NCI-H2107 treated with DMSO at 0.1 percent for 48 hours (cell line): ENCODE measurements around the gene PRKN.
"Not testable (repeated sequence)": the region's sequence is repeated elsewhere in the genome, so short reads cannot be mapped to it uniquely, and the experiment has no call there.

Experiments
- DNase-seq: peaks from one replicate; lab custom pipeline; 2025; ENCODE audit not compliant: unreplicated experiment; lab: John Stamatoyannopoulos, UW

PRKN gene

DNA sequence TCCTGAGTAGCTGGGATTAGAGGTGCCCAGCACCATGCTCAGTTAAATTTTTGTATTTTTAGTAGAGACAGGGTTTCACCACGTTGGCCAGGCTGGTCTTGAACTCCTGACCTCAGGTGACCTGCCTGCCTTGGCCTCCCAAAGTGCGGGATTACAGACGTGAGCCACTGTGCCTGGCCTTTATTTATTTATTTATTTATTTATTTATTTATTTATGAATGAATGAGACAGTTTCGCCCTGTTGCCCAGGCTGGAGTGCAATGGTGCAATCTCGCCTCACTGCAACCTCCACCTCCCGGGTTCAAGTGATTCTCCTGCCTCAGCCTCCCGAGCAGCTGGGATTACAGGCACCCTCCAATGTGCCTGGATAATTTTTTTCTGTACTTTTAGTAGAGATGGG is 48.7 kb downstream of the PRKN start:
- DNase-seq, result not testable (repeated sequence)

DNA sequence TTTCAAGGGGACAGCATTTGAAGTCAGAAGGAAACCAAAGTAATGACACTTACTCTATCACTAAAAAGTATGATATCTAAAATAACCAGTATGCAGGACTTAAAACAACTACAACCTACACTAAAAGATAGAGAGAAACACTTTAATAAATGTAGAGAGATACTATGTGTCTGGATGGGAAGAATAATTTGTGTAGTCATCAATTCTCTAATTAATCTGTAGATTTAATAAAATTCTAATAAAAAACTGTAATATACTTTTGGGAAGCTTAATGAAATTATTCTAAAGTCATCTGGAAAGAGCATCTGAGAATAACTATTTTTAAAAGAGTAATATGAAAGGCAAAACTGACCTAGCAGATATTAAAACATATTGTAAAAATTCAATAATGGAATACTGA is 52.1 kb downstream of the PRKN start:
- no peak for DNase-seq

DNA sequence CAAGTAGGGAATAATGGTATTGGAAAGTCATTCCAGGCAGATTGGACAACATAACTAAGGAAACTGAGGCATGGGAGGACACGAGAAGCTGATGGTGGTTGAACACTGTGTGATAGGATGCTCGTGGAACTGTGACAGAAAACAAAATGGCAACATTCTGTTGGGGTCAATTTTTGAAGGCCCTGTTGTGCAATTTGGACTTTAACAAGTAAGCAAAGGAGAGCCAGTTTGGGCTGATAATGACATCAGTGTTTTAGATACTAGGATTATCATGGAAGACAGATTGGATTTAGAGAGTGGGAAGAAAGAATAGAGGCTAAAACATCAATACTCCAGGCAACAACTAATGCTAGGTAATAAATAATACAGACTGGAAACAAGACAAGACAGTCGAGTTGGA is 53.1 kb downstream of the PRKN start:
- no peak for DNase-seq

DNA sequence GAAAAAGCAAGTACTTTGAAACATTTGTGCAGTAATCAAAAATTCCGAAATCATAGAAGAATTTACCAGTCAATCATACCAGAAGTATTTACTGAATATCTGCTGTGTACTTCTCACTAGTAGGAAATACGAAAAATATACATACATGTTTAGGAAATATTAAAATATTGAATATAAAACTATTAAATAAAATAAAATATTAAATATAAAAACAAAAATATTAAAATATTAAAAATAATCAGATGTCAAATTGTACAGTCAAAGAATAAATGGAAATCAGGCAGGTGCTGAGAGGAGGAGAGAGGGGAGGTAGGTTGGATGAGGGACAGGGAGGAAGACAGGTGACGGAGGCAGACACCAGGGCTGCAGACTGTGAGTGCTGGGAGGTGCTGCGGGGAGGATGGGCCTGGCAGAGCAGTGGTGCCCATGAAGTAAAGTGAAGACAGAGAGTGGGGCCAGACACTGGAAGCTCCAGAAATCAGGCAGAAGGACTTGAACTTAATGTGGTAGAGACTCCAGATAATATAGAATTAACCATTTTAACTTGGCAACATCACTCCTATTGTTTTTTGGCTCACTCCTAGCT is 55.9 kb downstream of the PRKN start:
- DNase-seq, result no peak

DNA sequence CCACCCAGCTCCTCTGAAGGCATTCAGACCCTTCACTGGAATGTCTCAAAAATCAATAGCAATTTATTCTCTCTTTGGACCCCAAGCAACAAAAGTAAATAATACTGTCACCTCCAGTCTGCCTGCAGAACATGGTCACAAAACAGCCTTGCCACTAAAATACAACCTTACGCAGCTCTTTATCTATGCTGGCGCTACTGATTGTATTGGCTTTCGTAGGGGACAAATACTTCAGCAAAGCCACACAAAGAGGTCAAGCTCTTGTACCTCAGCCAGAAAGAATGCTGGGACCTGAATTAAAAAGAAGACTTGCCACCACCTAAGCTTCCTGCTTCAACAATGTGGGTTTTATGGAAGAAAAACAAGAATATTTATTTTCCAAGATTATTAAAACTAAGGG is 57.2 kb downstream of the PRKN start:
- DNase-seq, result no peak

DNA sequence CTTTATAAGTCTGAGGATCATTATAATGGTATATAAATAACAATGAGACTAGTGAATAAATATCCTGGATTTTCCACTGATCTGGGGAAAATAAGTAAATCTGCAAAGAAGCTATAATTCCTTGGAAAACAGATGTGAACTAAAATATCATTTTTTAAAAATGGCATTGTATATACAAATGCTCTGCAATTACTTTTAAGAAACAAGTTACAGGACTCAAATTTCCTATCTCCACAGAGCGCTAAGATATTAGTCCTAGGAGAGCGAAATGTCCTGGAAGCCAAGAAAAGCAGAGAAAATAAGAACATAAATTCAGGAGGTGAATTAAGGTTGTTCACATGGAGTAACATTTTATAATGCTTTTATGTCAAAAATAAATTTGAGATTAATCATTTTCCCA is 61.3 kb downstream of the PRKN start:
- DNase-seq, result no peak

DNA sequence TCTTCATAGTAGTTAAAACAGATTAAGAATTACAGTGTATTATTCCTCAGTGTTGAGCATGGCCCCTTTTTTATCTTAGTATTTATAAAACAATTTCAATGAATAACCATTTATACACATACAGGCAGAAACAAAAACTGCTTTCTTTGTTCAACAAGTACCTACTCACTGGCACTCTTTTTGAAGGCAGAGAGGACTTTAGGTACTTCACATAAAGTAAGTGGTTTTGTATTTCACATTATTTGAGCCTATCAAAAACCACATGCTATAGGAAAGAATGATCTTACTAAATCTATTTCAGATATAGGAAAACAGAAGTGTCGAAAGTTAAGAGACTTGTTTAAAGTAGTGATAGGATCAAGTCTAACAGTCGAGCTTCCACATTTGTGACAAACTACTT is 73.8 kb downstream of the PRKN start:
- peak; percentile 39 for DNase-seq

DNA sequence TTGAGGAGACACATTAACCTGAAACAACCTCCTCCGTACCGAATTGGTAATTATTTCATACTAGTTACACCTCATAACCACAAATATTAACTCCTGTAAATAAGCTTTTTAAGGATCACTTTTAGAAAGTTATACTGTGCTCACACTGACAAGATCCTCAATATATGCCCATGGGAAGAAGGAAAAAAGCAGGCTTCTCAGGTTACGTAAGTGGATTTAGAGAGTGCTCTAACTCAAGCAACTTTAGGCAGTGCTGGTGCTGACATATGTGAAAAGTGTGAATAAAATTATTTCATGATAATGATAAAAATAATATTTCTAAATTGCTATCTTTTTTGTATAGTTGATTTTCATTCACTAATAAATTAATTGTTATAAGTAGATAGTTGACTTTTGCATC is 76.1 kb downstream of the PRKN start:
- DNase-seq, result no peak

DNA sequence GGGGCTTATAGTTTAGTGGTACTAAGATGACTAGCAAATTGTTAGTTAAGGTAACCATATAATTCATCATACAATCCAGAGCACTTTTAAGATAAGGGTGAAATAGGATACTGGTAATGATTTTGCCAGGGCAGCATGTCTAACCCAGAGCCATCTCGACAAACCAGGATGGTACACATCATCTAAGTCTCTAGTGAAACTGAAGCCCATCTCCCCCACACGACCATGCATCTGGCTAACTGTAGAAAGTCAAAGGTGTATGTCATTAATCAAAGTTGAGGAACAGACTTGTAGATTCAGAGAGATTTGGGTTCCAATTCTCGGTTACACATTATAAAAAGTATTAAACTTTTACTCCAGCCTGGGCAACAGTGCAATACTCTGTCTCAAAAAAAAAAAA is 78.3 kb downstream of the PRKN start:
- DNase-seq, result no peak

DNA sequence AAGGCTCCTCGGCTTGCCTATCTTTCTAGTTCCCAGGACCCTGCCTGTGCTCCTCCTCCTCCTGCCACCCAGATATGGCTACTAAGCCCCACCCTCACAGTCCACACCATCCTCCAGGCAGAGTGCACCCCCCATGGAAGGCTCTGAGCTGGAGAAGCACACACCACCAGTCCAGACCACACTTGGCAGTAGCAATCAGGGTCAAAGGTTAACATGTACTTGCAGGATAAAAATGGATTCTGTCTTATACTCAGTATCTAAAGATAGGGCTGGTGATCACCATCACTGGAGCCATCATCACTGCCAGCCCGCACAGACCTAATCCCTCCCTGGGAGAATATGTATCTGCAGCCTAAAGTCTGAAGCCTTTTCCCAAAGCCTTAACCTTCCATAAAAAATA is 83.4 kb downstream of the PRKN start:
- DNase-seq, result no peak

DNA sequence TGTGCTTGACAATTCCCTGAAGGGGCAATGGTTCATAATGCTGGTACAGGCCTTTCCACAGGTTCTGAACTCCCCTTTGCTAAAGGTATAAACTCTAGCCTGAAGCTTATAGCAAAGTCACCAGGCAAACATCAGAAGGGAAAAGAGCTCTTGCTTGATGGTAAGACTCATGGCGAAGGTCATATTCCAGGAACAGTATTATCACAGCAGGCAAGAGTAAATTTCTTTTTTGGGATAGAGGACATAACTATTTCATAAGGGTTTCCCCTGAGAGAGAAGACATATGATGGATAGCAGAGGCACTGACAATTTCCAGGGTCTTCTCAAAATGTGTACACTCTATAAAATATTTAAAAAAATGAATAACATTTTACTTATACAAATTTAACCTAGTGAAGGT is 86.8 kb downstream of the PRKN start:
- DNase-seq, result no peak

DNA sequence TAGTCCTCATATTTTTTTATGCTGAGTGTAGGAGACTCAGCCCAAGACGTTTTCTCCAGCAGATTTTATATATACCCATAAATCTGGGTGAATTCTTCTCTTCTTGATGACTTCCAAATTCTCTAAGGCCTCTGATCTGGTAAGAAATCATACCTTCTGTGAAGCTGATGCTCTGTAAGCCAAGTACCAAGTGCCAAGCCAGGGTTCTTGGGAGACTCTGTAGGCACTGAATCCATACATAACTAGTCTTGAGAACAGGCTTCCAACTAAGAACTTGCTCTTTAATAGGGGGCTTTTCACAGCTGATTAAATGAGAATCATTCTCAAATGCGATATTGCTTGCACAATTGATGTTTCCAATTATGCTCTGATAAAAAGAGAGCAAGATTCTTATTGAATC is 87.6 kb downstream of the PRKN start:
- DNase-seq, result no peak

DNA sequence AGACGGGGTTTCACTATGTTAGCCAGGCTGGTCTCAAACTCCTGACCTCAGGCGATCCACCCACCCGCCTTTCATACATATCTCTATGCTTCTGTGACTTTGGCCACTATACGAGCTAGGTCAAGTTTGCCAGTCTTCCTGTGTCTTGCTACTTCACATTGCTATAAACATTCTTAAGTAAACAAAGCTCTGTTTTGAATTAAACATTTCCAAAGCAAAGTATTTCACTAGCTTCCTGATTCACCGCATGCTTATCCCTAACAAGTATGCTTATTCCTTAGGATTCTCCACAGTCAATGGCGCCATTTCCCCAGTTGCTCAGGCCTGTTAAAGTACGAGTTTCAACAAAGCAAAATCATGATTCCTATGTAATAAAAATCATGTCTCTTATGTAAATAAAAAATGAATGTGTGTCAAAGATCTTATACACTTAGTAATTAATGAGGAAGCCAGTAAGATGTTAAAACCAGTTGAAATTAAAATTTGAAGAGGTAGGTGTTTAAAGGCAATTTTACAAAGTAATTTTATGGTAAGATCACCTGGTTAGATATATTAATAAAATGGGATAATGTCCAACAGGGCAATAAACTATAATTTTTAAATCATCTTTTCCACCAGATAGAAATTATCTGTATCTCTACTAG is 88.5 kb downstream of the PRKN start:
- DNase-seq, result no peak

DNA sequence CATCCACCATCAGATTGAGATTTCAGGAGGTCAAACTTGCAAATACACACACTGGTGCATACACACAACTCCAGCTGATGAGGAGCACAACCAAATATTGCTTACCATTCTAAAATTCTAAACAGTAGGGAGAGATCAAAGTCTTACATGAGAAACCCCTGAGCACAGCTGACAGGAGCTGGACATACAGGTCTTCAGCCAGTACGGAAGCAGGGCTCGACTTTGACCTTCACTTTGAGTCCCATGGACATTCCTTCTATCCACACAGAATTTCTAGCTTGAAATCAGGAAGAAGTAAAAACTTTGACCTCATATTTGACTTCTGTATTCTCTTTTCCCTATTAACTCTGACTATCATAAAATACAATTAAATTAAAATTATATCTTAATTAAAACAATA is 90.2 kb downstream of the PRKN start:
- DNase-seq, result no peak

DNA sequence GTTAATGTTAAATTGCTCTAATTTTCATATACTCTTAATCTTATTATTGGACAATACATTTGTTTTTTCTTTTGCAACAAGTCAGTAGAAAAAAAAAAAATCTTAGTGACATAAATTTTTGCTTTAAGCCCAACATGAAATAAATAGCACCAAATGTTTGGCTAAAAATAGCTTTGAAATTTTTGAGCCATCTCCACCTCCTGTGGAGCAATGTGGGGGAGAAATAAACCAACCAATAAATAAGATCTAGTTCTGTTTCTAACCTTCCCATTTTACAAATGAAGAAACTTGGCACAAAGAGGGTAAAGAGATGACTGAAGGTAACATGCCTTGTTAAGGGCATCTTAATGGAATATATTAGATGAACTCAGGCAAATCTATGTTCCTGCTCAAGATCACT is 91.4 kb downstream of the PRKN start:
- no peak for DNase-seq

DNA sequence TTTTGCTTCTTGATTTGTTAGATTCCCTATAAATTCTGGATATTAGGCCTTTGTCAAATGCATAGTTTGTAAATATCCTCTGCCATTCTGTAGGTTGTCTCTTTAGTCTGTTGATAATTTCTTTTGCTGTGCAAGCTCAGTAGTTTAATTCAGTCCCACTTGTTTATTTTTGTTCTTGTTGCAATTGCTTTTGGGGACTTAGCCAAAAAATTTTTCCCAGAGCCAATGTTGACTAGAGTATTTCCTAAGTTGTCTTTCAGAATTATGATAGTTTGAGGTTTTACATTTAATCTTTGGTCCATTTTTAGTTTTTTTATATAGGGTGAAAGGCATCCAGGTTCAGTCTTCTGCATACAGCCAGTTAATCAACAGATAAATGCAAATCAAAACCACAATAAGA is 96.0 kb downstream of the PRKN start:
- DNase-seq, result no peak

DNA sequence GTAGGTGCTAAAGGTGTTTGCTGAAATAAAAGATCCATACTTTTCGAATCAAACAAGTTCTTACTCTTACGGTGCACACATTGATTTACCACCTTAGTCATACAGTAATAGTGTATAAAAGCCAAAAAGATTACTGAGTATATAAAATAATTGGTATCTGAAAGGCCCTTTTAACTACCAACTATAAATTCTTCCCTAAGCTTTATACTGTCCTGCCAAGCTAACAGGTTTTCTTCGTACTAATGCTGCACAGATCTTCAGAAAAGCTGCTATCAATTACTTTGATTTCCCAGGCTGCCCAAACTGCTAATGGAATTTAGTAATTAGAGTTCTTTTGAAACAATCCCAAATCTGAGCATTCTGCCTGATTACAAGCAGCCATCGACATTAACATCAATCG is 97.5 kb downstream of the PRKN start:
- no peak for DNase-seq

DNA sequence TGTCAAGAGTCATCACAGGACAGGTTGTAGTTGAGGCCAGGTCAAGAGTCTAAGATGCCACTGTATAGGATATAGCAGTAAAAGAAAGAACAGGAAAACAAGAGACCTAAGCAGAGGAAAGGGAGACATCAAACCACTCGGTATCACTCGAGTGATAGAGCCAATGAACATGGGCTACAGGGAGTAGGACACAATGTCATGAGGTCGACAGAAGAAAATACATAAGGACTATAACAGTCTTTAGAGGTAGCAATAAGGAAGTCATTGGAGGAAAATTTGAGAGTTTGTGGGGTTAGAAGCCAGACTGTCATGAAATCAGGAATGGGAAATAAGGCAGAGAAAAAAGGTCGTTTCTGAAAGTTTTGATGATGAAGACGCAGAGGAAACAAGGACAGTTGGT is 99.7 kb downstream of the PRKN start:
- DNase-seq, result no peak

DNA sequence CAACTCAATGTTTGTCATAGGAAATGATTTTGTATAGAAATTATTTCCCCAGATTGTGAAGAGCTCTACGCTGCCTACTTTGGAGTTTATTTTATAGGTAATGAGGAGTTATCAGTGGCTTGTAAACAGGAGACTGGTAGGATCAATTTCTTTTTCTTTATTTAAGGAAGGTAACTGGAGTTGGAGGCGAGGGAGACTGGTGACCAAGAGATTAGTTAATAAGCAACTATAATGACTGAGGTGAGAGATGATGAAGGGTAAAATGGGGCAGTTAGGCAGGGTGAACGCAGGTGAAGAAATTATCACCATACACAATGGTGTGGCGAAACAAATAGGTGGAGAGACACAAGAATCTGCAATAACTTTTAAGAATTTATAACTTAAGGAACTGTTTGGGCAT is 100.2 kb downstream of the PRKN start:
- DNase-seq, result no peak

DNA sequence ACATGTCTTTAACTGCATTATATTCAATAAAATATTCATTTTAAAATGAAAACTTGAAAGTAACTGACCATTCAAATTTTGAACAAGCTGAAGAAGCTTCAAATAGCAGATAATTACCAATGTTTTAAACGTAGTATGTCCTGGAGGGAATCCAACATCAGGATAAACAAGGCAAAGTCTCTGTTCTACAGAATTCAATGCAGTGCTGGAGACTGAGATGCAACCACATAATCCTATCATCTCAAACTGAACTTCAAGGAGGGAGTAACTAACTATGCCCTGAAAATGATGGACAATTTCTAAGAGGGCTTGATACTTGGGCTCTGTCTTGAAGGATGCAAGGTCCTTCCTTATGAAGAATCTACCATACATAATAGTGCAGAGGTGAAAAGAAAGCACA is 100.7 kb downstream of the PRKN start:
- no peak for DNase-seq

DNA sequence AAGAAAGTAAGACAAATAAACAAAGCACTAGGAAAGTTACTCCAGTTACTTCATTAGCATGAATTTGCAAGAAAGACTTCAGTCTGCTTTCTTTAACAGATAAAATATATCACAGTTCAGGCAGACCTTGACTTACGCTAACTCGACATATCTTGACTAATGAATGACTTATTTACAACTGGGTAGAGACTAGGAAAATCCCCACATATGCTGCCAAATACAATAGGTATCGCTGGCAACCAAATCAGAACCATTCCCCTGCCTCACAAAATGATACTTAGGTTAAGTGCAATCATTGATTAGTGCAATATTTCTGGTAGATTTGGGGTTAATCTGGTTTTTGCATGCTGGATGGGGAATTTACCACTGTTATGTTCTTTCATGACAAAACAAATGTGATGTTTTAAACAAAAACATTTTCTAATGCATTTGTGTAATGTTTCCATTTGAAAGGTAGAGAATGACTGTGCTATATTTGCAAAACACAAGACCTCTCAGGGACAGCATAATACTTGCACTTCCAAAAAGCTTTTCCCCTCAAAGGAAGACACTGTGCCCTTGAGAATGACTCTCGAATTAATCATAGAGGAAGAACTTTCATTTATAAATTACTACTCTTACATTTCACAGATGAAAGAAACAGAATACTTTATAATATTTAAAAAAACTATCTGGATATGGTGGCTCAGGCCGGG is 101.6 kb downstream of the PRKN start:
- no peak for DNase-seq

DNA sequence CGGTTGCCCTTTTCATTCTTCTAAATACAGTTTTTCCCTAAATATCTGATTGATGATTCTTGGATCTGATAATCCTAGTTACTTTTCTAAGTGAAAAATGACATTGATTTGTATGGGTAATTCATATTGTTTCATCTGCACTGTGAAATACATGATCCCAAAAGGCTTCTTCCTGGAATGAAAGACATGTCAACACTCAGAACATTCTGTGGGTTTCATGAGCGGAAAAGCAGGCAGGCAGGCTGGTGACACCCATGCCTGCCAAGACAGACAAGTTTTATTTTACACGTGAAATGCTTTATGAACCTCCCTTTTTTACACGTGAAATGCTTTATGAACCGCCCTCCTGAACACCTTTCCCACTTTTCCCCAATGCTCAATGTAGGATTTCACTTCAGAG is 105.0 kb downstream of the PRKN start:
- no peak for DNase-seq

DNA sequence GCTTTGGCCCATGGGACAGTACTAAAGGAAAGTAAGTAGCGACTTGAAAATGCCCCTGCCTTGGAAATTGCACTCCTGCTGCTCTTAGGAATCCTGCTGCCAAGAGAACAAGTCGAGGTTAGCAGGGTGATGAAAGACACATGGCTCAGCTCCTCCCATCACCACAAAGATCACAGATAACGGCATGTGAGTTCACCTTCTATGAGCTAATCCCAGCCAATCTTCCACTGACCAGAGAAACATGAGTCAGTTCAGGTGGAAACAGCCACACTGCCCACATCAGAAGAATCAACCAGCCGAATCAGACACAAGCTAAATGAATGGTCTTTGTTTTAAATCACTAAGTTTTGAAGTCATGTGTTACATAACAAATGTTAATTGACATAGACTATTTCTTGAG is 106.3 kb downstream of the PRKN start:
- DNase-seq, result no peak
